GM12865 (cell line): ENCODE data around the gene ZNF718.
A peak's percentile ranks its signal among the peaks of the same experiment; 100 is the strongest.
"Not testable (repeated sequence)": the region's sequence is repeated elsewhere in the genome, so short reads cannot be mapped to it uniquely, and the experiment has no call there.

Experiments
- DNase-seq: peaks from one replicate; pipeline ENCODE4 v3.0.0; 2010; ENCODE audit warnings: low read depth
- H3K4me3 ChIP-seq: 2 replicates; pipeline ENCODE4 v1.5.1; 2011; ENCODE audit warnings: mild to moderate bottlenecking, low read depth, low read length, control low read depth
- TF ChIP-seq, protein P1 (sequence below): IDR thresholded peaks from 2 replicates; pipeline ENCODE4 v1.5.1; 2011; ENCODE audit warnings: low read length, control low read depth, low read depth, inconsistent platforms; ENCODE audit not compliant: insufficient read depth; ENCODE audit errors: missing control alignments

The ZNF718 gene

DNA sequence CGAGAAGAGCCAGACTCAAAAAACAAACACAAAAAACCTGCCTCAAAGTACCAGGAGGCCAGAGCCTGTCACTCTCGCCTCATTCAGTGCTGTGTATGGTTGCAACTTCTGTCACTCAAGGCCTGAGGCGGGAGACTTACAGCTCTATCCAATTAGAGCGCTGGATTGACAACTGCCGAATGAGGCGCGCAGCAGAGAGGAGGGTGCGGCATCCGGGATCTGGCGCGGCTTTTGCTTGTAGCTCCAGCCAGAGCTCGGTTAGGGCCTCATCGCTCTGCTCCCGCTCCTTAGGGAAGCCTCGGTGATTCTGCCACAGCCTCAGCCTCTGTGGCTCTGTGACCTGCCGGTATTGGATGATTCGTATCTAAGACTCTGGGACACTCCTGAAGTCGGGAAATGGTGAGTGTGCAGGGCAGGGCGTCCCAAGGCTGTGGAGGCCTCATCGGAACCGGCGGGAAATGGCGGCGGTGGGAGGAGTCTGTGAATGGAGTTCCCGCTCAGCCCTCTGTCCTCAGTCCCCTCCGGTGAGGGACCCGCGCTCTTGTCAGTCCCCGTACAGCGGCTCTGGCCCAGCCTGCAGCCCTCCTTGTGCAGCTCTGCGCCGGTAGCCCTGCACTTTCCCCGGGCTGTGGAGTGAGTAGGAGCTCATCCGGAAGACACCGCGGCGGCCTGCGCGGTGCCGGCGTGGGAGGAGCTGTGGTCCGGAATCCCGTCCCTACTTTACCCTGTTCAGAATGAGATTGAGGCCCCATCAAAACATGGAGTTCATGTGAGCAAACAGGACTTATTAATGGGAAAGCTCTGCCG, at the start of gene ZNF718:
Gene ZNF718 (plus strand): TSS at position 227 of the 807 bp plus-strand sequence. CDS start 170 bp downstream, at position 397.
- DNase-seq = peak; percentile 98
- H3K4me3 ChIP-seq = peak within 1 kb of the TSS; percentile 81
- TF ChIP-seq, protein P1, sequence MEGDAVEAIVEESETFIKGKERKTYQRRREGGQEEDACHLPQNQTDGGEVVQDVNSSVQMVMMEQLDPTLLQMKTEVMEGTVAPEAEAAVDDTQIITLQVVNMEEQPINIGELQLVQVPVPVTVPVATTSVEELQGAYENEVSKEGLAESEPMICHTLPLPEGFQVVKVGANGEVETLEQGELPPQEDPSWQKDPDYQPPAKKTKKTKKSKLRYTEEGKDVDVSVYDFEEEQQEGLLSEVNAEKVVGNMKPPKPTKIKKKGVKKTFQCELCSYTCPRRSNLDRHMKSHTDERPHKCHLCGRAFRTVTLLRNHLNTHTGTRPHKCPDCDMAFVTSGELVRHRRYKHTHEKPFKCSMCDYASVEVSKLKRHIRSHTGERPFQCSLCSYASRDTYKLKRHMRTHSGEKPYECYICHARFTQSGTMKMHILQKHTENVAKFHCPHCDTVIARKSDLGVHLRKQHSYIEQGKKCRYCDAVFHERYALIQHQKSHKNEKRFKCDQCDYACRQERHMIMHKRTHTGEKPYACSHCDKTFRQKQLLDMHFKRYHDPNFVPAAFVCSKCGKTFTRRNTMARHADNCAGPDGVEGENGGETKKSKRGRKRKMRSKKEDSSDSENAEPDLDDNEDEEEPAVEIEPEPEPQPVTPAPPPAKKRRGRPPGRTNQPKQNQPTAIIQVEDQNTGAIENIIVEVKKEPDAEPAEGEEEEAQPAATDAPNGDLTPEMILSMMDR = no peak

DNA sequence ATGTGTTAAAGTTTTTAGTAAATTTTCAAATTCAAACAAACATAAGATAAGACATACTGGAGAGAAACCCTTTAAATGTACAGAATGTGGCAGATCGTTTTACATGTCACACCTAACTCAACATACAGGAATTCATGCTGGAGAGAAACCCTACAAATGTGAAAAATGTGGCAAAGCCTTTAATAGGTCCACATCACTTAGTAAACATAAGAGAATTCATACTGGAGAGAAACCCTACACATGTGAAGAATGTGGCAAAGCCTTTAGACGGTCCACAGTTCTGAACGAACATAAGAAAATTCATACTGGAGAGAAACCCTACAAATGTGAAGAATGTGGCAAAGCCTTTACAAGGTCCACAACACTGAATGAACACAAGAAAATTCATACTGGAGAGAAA, 38.4 kb upstream of the ZNF718 start:
- TF ChIP-seq, protein P1 = no peak
- H3K4me3 ChIP-seq = no peak overlapping the region
- DNase-seq = no peak

DNA sequence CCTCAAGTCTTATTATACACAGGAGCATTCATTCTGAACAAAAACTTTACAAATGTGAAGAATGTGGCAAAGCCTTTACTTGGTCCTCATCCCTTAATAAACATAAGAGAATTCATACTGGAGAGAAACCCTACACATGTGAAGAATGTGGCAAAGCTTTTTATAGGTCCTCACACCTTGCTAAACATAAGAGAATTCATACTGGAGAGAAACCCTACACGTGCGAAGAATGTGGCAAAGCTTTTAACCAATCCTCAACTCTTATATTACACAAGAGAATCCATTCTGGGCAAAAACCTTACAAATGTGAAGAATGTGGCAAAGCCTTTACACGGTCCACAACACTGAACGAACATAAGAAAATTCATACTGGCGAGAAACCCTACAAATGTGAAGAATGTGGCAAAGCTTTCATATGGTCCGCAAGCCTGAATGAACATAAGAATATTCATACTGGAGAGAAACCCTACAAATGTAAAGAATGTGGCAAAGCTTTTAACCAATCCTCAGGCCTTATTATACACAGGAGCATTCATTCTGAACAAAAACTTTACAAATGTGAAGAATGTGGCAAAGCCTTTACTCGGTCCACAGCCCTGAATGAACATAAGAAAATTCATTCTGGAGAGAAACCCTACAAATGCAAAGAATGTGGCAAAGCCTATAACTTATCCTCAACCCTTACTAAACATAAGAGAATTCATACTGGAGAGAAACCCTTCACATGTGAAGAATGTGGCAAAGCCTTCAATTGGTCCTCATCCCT, 37.6 kb upstream of the ZNF718 start:
- not testable (repeated sequence) for DNase-seq, H3K4me3 ChIP-seq

DNA sequence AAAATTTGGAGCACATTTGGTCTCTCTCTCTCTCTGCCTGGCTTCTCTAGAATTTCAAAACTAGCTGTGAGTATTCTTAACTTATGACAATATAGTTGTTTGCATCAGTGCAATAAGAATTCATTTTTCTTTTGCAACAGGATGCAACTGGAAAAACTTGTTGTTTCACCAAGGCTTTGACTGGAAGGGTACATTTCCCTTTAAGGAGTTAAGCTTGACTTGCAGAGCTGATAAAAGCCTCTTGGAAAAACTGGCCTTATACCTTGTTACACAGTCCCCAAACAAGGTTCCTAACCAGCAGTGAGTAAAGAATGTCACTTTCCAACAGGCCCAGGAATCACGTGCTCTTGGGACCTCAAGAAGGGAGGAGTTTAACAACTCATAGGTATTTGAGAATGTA, 25.9 kb upstream of the ZNF718 start:
- H3K4me3 ChIP-seq = no peak overlapping the region
- DNase-seq = no peak
- TF ChIP-seq, protein P1 = no peak

DNA sequence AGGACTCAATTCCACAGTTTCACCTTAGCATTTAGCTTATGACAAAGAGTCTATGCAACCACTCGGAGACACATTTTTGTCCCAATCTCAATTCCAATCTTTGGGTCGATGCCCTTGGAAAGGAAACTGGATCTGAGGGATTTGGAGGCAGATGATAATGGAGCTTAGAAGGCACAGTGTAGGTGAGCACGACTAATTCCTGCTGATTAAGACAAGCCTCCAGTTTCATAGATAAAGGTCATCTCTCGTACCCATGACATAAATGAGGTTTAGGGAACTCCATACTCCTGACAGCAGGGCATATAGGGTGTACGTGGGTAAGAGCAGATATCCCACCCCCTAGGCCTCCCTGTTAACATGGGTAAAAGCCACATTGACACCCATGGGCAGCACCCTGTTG, 24.4 kb upstream of the ZNF718 start:
- TF ChIP-seq, protein P1 = no peak
- H3K4me3 ChIP-seq = no peak overlapping the region
- no peak for DNase-seq

DNA sequence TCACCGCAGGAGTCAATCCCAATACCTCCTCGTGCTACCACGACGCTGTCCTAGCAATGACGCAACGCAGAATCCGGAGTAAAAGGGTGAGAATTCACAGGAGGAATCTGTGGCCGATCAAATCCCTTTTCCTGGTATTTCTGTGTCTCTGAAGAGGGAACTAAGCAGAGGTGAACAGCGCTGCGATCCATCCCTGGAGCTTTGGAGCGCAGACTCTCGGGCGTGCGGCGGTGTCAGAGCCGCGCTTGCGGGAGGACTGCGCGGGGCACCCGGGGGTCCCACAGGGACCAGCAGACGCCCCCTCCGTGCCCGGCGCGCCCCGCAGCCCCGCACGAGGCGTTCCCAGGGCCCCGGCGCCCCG, 17.2 kb upstream of the ZNF718 start:
- DNase-seq = no peak
- TF ChIP-seq, protein P1 = no peak
- H3K4me3 ChIP-seq = no peak overlapping the region
